HG03103 (cell line): ENCODE measurements around the gene GLCCI1.

Source experiments
- ATAC-seq: cut with Tn5 transposase; IDR thresholded peaks from one replicate; pipeline ENCODE4 v1.9.1; 2021; ENCODE audit warnings: low read depth; ENCODE audit not compliant: unreplicated experiment

The GLCCI1 gene

DNA sequence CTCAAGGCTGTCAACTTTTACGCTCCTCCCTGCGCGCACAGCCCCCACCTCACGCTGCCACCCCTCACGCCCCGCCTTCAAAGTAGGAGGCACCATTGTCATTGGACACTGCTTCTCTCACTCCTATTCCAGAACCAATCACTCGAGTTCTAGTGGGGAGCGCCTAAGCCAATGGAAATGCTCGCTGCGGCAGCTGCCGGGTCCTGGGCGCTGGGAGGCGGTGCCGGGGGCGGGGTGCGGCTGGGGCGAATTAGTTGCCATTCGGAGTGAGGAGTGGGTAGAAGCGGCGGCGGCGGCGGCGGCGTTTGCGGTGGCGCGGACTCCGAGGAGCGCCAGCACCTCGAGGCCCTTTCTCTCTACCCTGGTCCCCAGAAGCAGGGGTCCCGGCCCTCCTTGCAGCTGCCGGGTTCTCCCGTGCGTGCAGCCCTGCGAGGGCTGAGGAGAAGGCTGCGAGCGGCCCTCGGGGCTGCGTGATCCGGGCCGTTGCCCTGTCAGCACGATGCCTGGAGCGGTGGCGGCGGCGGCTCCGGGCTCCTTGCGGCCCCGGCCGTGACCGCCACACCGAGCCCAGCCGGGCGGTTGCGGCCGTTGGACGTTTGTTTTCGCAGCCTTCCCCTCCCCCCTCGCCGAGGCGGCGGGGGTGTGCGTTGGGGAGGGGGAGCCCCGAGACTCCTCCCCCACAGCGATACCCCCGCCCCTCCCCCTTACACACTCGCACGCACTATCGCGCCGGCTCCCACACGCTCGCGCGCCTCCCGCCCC is at the start of gene GLCCI1:
Gene GLCCI1 (plus strand): TSS at position 253 of the 762 bp plus-strand sequence. CDS start 555 bp downstream, outside the sequence.
- ATAC-seq, result peak; percentile 73

- no peak for ATAC-seq
These were observed 49.1 kb upstream of the GLCCI1 start for GRCh38 chr7:7919449-7919945.

DNA sequence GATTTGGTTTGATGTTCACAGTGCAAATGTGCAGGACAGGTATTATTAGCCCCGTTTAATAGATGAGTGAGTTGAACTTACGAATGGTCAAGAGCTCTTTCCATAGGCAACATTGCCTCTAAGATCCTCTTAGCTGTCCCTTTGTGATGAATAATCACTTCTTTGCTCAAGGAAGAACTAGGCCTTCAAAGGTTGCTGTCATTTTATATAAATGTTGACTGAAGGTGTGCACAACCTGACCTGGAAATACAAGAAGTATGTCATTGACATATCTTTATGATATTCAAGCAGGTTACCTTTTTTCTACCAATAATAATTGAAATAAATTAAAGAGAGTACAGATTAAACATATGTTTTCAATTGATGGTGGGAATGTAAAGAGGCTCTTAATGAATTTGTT is 48.5 kb upstream of the GLCCI1 start:
- no peak for ATAC-seq

DNA sequence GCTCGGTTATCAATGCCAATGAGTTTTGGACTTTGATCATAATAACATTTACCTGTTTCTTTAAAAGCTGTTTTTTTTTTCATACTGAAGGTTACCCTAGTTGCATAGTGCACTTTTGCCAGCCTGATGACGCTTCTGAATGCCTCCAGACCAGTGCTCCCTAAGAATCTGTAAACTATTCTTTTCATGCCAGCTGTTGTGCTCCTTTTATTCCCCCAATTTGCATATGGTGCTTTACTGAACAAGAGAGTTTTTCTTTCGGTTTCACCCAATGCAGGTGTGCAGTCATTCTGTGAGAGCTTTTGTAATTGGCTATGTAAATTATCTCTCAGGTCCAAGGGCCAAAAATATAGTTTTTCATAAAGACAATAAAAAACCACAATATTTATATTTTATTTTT is 48.1 kb upstream of the GLCCI1 start:
- peak; percentile 90 for ATAC-seq

GRCh38 chr7:7921830-7922229 is 46.8 kb upstream of the GLCCI1 start:
- ATAC-seq, result no peak

DNA sequence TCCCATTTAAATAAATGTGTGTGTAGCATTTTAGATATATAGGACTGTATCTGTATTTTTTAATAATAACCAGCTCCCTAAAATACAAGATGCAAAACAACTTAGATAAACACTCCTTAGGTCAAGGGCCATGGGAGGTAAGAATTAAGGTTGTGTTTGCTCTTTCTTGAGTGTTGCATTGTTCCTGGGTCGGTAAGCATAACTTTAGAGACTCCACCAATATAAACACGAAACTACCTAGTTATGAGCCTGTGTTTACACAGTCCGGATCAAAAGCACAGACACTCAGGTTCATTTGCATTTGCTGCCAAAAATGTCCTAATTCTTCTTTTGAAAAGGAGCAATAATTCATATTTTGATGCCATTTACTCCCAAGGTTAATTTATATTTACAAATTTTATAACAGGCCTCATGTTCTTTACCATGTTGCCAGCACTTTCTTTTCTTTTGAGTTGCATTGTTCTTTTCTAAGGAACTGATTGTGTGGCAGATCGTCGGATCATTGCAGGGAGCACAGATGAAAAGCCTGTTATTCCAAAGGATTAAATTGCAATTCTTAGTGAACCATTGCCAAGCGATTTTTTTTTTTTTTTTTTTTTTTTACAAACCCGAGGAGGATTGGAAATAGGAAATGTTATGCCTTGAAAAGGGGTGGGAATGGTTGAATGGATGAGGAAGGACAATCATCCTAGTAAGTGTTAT is 45.8 kb upstream of the GLCCI1 start:
- no peak for ATAC-seq

DNA sequence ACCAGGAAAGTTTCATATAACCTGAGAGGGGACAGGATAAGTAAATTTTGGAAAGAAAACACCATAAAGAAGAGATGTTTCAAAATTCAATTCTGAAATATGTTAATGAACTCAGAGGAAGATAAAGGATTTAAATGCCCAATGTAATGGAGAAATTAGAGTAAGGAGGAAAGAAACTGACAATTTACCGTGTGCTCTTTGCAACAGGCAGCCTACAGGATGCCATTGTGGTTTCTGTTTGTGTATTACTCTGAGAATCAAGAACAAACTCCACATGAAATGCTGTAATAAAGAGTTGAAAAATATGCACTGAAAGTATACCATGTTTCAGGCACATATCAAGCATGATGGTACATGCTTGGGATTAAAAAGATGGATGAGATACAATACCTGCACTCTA is 44.8 kb upstream of the GLCCI1 start:
- no peak for ATAC-seq

DNA sequence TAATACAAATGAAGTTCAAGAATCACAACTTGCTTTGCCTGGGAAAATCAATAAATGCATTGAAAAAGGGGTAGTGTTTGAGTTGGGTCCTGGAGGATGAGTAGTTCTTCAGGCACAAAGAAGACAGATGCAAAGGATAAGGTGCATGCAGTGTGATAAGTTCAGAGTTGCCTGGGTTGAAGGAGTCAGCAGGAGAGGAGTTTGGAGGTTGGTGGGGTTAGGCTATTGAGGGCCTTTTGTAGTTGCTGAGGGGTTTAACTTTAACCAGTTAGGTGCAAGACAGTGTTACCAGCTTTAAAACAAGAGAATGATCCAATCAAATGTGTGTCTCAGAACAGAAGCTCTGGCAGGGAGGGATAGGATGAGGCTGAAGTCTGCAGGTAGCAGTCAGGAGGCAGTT is 44.3 kb upstream of the GLCCI1 start:
- no peak for ATAC-seq

DNA sequence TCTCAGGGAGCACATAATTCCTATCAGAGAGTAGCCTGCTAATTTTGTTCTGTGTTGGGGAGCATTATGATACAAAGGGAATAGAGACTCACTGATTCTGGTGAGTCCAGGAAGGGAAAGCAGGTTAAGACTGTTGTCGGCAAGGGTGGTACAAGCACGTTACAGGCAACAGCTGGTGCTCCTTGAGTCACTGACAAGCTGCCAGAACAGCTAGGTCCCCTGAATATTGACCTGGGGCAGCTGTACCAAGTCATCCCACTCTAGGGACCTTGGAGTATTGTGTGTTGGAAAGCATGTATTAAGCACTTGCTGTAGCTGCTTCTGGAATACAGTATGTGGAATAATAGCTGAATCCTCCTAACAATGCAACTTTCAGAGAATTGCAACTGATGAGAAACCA is 37.0 kb upstream of the GLCCI1 start:
- ATAC-seq, result no peak

DNA sequence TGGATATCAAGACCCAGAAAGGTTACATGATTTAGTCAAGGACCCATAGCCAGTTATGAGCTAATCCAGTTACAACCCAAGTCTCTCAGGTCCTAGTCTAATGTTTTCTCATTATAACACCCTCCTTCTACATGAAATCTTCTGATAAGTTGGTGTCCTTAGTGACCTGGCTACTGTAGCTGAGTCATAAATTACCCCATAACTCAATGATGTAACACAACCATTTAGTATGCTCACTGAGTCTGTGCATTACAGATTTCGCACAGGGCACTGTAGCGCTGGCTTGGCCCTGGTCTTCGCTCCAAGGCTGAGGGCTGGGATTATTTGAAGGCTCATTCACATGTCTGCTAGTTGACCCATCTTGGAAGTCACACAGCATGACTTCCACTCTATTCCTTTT is 36.0 kb upstream of the GLCCI1 start:
- ATAC-seq, result no peak

DNA sequence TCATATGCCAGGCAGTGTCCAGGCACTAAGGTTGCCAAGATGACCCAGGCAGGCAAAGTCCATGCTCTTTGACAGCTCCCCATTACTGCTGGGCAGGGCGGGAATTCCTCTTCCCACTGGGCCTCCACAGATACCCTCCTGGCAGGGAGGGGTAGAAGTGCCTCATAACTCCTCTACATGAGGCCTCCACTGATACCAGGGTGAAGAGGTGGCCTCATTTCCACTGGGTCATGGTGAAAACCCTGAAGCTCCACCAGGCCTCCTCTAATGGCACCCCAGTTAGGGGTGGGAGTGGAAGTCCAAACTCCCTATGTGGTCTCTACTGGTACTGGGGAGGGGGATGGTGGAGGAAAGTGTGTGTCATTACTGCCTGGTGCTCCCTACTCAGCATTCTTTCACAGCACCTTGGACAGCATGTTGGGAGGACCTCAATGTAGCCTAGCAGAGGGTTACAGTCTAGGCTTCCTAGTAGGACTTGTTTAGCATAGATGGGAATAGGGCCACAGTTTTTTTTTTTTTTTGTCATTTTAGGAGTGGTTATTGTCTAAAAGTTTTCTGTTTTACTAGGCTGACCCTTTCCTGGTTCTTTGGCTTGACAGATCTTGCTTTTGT is 34.6 kb upstream of the GLCCI1 start:
- ATAC-seq, result no peak

- ATAC-seq, result no peak
These were observed 33.7 kb upstream of the GLCCI1 start for GRCh38 chr7:7934945-7935344.

DNA sequence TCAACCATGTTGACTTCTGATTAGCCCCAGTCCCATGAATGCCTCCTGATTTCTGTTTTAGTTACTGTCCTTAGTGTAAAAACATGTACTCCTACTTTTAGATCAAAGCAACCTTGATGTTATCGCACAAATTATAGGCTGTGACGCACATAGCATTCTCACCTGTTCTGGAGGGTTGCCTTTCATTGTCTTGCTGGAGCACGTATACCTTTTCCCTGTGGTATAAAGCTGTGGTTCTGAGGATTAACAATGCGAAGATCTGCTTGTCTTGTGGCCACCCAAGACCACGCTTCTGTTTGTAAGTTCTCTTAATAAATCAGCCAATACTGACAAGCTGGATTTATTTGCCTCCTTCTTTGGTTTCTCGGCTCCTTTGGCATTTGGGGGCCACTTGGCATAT is 30.1 kb upstream of the GLCCI1 start:
- ATAC-seq, result no peak

- no peak for ATAC-seq
These were observed 24.6 kb upstream of the GLCCI1 start for GRCh38 chr7:7943951-7944350.

DNA sequence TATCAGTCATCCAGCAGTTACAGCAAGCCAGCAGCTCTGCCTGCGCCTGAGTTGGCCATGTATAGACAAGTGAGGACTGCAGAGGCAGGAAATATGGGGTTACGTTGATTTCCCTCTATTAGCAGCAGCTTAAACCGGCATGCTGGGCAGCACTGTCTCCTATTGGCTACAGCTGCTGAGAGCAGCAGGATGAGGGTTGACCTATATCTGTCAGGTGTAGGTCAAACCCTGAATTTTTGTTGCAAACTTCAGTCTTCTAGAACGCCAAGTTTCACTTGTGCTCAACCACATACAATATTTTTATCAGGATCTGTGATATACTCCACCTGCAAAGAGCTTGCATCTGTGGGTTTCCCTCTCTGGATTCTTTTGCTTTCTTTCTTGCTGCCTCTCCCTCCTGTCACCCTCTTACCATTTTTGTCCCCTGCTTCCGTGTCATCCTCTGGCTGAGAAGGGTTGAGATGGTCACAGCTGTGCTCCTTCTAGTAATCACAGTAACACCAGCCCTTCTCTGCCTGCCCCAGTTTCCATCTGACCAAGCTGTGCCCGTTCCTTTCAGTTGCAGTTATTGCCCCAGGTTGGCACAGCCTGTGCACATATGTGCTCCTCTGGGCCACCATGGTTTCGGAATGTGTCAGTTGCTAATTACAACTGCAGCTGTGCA is 23.8 kb upstream of the GLCCI1 start:
- ATAC-seq, result peak; percentile 86

DNA sequence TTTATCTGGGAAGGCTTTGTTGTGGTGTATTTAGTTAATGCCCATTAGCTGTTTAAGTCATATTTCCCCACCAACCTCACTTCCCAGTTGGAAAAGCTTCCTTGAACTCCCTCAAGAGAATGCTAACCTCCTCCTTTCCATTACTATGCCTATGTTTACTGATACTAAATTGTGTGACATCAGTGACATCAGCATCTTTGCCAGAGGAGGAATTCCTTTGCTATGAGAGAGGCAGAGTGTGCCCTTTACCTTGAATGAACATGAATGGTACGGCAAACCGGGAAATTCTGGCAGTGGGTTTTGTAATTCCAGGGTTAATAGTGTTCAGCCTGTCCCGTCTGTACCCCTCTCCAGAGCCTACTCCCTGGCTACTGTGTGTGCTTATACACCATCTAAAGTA is 22.1 kb upstream of the GLCCI1 start:
- ATAC-seq, result no peak

- no peak for ATAC-seq
These were observed 20.4 kb upstream of the GLCCI1 start for GRCh38 chr7:7948232-7948631.

- no peak for ATAC-seq
These were observed 14.8 kb upstream of the GLCCI1 start for GRCh38 chr7:7953806-7954205.

DNA sequence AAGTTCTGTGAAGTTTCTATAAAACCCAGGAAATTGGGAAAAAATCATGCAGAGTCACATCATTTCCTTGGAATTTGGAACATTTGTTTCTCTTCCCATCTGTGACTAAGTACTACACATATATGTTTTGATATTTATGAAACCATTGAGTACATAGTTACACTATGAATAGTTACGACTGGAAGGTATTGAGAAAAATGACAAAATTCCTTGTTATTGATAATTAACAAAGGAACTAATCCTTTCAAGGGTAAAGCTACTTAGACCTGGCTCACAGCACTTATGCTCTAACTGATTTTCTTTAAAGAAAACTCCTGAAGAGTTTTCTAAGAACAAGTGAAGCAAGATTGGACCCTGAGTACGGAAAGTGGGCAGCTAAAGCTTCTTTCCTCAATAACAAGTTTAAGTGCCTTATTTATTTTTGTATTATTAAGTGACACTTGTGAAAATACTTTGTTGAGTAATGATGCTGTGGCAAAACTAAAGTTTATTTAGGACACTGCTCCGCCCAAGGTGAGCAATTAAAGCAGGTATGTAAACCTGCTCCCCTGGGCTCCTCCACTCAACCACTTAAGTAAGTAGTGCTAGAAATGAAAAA is 12.0 kb upstream of the GLCCI1 start:
- ATAC-seq, result no peak

- ATAC-seq, result no peak
These were observed 11.1 kb upstream of the GLCCI1 start for GRCh38 chr7:7957513-7957912.
